OCI-LY7 (cell line): ENCODE data around the gene MYO9A.

Experiments used
- EZH2phosphoT487 ChIP-seq: fragments of 200-600 bp; sonication (generic); IDR thresholded peaks from 2 replicates; pipeline ENCODE4 v1.6.1; 2018; ENCODE audit warnings: low read depth, borderline replicate concordance, mild to moderate bottlenecking, mixed run types, antibody characterized with exemption, low read length, moderate library complexity, mixed read lengths
- TF ChIP-seq, protein P1 (sequence below): fragments of 200-600 bp; sonication (generic); conservative IDR thresholded peaks from 2 replicates; pipeline ENCODE4 v1.5.1; 2014; ENCODE audit warnings: mild to moderate bottlenecking, antibody characterized with exemption, low read length, moderate library complexity, mixed read lengths

DNA sequence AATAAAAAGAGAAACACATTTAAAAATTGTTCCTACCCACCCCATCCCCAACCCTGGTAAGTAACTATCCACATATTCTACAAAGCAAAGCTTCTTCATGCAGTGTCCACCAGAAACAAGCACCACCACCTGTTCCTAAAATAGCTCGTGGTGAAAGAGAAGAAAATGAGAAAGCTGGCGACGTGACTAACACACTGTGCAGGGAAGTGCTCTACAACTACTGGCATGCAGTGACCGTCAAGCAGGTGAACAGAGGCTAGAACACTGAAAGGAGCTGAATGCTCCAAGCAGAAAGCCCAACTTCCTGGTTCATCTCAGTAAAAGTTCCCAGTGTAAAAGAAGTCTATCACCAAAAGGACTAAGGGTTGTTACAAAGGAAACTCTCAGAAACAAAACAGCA, 226.9 kb downstream of the MYO9A start:
- TF ChIP-seq, protein P1, sequence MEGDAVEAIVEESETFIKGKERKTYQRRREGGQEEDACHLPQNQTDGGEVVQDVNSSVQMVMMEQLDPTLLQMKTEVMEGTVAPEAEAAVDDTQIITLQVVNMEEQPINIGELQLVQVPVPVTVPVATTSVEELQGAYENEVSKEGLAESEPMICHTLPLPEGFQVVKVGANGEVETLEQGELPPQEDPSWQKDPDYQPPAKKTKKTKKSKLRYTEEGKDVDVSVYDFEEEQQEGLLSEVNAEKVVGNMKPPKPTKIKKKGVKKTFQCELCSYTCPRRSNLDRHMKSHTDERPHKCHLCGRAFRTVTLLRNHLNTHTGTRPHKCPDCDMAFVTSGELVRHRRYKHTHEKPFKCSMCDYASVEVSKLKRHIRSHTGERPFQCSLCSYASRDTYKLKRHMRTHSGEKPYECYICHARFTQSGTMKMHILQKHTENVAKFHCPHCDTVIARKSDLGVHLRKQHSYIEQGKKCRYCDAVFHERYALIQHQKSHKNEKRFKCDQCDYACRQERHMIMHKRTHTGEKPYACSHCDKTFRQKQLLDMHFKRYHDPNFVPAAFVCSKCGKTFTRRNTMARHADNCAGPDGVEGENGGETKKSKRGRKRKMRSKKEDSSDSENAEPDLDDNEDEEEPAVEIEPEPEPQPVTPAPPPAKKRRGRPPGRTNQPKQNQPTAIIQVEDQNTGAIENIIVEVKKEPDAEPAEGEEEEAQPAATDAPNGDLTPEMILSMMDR = no peak
- no peak for TF ChIP-seq EZH2phosphoT487
